ENCODE measurements around the gene ZDHHC24.

Gene ZDHHC24

DNA sequence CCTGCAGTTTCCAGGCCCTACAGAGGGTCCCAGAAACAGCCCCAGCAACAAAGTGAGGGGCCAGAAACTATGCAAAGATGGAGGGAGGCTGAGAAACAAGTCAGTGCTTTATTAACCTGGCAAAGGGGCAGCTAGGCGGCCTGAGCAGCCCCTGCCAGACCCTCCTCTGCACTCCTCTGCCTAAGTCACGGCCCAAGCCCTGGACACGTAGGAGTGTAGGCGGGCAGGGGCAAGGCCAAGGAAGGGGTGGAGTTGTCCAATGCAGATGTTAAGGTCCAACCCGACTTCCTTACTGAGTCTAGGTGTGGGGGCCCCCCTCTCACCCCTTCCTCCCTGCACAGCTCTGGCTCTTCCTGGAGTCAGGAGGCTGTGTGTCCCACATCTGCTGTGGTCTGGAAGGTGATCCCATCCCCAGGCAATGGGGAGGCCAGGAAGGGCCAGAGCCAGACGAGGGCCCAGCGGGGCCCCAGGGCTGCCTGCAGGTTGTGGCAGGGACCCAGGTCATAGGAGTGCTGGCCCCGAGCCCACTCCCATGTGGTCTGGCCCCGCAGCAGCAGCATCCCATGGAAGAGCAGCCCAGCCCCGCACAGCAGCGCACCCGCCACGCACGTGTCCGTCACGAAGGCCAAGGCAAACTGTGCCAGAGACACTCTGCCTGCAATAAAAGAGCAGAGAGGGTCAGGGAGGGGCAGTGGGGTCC is 6.5 kb downstream of the ZDHHC24 start:
- ChIA-PET CTCF (no interaction called here), POLR2A (no interaction called here)
- no peak for DNase-seq (ENCODE audit: low read depth, low spot score)
- no peak overlapping the region for H3K4me3 ChIP-seq (ENCODE audit: low read depth, low read length)
- TF ChIP-seq, protein P1, sequence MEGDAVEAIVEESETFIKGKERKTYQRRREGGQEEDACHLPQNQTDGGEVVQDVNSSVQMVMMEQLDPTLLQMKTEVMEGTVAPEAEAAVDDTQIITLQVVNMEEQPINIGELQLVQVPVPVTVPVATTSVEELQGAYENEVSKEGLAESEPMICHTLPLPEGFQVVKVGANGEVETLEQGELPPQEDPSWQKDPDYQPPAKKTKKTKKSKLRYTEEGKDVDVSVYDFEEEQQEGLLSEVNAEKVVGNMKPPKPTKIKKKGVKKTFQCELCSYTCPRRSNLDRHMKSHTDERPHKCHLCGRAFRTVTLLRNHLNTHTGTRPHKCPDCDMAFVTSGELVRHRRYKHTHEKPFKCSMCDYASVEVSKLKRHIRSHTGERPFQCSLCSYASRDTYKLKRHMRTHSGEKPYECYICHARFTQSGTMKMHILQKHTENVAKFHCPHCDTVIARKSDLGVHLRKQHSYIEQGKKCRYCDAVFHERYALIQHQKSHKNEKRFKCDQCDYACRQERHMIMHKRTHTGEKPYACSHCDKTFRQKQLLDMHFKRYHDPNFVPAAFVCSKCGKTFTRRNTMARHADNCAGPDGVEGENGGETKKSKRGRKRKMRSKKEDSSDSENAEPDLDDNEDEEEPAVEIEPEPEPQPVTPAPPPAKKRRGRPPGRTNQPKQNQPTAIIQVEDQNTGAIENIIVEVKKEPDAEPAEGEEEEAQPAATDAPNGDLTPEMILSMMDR (IDR thresholded peaks at IDR 0.05; ENCODE audit: insufficient read depth, low read length, missing control alignments), result no peak

DNA sequence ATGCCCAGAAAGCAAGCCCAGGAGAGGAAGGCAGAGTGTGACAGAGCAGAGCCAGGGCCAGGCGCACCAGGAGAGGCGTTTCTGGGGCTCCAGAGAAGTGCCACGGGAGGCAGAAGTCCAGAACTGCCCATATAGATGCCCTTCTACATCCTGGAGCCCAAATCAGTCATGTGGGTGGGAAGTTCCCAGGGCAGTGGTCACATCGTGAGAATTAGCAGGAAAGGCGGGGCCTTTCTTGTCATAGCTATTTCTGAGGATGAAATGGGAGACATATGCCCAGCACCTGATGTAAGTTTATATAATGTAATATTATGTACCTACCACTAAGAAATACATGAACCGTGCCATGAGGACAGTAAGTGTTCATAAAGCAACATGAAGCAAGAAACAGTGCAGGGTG is 13.1 kb downstream of the ZDHHC24 start:
- no peak for DNase-seq (ENCODE audit: low read depth, low spot score)
- H3K4me3 ChIP-seq (ENCODE audit: low read depth, low read length), result no peak overlapping the region
- TF ChIP-seq, protein P1 (IDR thresholded peaks at IDR 0.05; ENCODE audit: insufficient read depth, low read length, missing control alignments), result no peak
- ChIA-PET CTCF (interaction anchor here (1.2 kb wide), 1 partner anchor 94 kb away, joined by 3 read pairs; the partner anchor contains the start of gene MRPL11), POLR2A (no interaction called here)

DNA sequence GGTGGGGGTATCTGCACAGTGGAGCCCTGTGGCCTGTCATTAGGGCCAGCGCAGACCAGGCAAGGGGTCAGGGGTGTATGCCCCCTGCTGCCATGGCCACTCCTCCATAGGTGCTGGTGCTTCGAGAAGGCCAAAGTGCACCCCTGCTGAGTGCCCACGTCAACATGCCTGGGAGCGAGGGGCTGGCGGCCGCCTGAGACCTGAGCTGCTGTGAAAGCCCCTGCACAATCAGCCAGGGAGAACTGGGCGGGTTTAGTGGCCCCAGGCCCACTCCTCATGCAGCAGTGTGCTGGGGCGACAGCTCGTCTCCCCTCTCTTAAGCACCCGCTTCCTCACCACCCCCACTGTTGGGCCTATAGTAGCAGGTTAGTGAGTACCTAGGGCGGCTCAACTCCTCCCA is 14.0 kb downstream of the ZDHHC24 start:
- TF ChIP-seq, protein P1 (IDR thresholded peaks at IDR 0.05; ENCODE audit: insufficient read depth, low read length, missing control alignments), result no peak
- DNase-seq (ENCODE audit: low read depth, low spot score), result no peak
- no peak overlapping the region for H3K4me3 ChIP-seq (ENCODE audit: low read depth, low read length)
- CTCF ChIA-PET, result no interaction called here
- POLR2A ChIA-PET, result no interaction called here

DNA sequence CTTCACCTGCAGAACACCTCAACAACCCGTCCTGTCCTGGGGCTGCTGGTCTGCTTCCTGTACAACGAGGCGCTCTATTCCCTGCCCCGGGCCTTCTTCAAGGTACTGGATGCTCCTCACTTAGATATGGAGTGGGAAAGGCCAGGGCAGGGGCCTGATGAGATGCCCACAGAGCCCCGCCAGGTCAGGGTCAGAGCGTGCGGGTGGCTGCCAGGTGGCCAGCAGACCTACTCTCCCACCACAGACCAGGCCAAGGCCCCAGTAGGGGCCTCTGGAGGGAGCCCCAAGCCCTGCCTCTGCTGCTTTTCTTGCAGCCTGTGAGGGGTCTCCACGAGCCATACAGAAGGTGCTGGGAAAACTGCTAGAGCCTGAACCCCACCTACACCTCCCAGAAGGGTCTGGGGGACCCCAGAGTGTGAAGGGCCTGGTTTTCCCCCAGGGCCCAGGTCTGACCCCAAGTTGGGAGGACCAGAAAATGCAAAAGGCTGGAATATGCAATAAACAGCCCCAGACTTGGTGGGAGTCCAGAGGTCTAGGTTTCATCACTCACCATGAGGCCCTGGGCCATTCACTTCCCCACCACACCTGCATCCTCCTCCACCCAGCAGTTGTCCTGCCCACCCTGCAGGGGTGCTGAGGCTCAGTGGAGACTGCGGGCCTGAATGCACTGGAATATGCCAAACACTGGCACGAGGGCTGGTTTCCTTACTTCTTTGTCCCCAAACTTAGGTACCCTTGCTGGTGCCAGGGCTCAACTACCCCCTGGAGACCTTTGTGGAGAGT is 14.7 kb downstream of the ZDHHC24 start:
- CTCF ChIA-PET, result interaction anchor here (1.2 kb wide), 1 partner anchor 12 kb away, joined by 3 read pairs; no protein-coding TSS in a partner anchor
- H3K4me3 ChIP-seq (ENCODE audit: low read depth, low read length), result no peak overlapping the region
- no peak for DNase-seq (ENCODE audit: low read depth, low spot score)
- POLR2A ChIA-PET, result no interaction called here
- TF ChIP-seq, protein P1 (IDR thresholded peaks at IDR 0.05; ENCODE audit: insufficient read depth, low read length, missing control alignments), result no peak

DNA sequence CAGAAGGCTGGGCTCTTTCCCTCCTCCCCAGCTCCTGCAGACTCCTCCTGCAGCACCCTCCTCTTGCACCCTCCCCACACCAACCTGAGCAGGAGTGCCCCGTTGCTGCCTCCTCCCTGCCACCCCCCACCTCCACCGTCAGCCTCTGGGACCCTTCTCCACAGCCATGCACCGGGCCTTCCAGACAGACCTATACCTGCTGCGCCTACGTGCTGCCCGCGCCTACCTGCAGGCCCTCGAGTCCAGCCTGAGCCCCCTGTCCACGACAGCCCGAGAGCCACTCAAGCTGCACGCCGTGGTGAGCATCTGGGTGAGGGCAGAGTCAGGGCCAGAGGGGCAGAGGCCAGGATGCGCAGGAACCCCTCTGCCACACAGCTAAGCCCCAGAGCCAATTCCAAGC is 16.2 kb downstream of the ZDHHC24 start:
- DNase-seq (ENCODE audit: low read depth, low spot score), result no peak
- ChIA-PET POLR2A (interaction anchor here (0.9 kb wide), 1 partner anchor 16 kb away, joined by 4 read pairs; the partner anchor contains the start of gene ZDHHC24), CTCF (interaction anchor here (0.9 to 1.2 kb wide), 2 partner anchors 13 to 14 kb away, joined by 3 read pairs; no protein-coding TSS in a partner anchor)
- no peak overlapping the region for H3K4me3 ChIP-seq (ENCODE audit: low read depth, low read length)
- TF ChIP-seq, protein P1 (IDR thresholded peaks at IDR 0.05; ENCODE audit: insufficient read depth, low read length, missing control alignments), result no peak

DNA sequence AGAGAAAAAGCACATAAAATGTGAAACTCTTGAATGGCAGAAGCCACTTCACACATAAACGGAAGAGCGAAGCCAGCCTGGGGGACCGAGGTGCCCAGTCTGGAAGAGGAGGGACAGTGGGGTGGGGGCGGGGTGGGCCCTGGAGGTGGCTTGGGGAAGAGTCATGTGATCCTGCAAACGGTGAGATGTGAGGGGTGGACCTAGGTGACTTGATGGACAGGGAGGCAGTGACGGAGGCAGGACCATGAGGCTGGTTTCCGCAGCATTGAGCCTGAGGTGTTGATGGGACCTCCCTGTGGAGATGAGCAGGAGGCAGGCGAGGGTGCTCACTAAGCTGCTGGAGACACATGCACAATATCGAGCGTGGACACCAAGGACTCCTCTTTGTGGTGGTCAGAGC is 16.8 kb downstream of the ZDHHC24 start:
- ChIA-PET CTCF (no interaction called here), POLR2A (no interaction called here)
- no peak overlapping the region for H3K4me3 ChIP-seq (ENCODE audit: low read depth, low read length)
- TF ChIP-seq, protein P1 (IDR thresholded peaks at IDR 0.05; ENCODE audit: insufficient read depth, low read length, missing control alignments), result no peak
- DNase-seq (ENCODE audit: low read depth, low spot score), result no peak

All from AG04449 (cell line).